ENCODE data around the gene PLXNA2.

PLXNA2 gene

GRCh38 chr1:208077232-208078075, 166.7 kb downstream of the PLXNA2 start:
- Mint-ChIP-seq H3K27ac (no peak overlapping the region), H3K9me3 (no peaks in the 10 kb centered on the region), H3K4me3 (no peak overlapping the region), H3K36me3 (ENCODE audit: low read depth) (no peaks in the 10 kb centered on the region), H3K4me1 (ENCODE audit: low read depth) (no peaks in the 10 kb centered on the region), H3K27me3 (ENCODE audit: low read depth) (peaks cover 7% of the 10 kb centered on the region)

- no peaks in the 10 kb centered on the region for H3K36me3 Mint-ChIP-seq (ENCODE audit: low read depth)
- H3K4me1 Mint-ChIP-seq (ENCODE audit: low read depth), result no peaks in the 10 kb centered on the region
- no peaks in the 10 kb centered on the region for H3K9me3 Mint-ChIP-seq
- no peak overlapping the region for H3K27ac Mint-ChIP-seq
- peaks cover 13% of the 10 kb centered on the region for H3K27me3 Mint-ChIP-seq (ENCODE audit: low read depth)
- H3K4me3 Mint-ChIP-seq, result no peak overlapping the region
Measured at GRCh38 chr1:208074353-208074752, 169.8 kb downstream of the PLXNA2 start.

GRCh38 chr1:208071435-208072031, 172.7 kb downstream of the PLXNA2 start:
- Mint-ChIP-seq H3K4me1 (ENCODE audit: low read depth) (no peaks in the 10 kb centered on the region), H3K36me3 (ENCODE audit: low read depth) (no peaks in the 10 kb centered on the region), H3K27ac (no peak overlapping the region), H3K4me3 (no peak overlapping the region), H3K9me3 (no peaks in the 10 kb centered on the region), H3K27me3 (ENCODE audit: low read depth) (peaks cover 6% of the 10 kb centered on the region)

- Mint-ChIP-seq H3K9me3 (no peaks in the 10 kb centered on the region), H3K27me3 (ENCODE audit: low read depth) (peaks cover 6% of the 10 kb centered on the region), H3K36me3 (ENCODE audit: low read depth) (no peaks in the 10 kb centered on the region), H3K27ac (no peak overlapping the region), H3K4me1 (ENCODE audit: low read depth) (no peaks in the 10 kb centered on the region), H3K4me3 (no peak overlapping the region)
Measured at GRCh38 chr1:208069908-208070307, 174.3 kb downstream of the PLXNA2 start.

GRCh38 chr1:208069317-208069716, 174.9 kb downstream of the PLXNA2 start:
- no peaks in the 10 kb centered on the region for H3K4me1 Mint-ChIP-seq (ENCODE audit: low read depth)
- no peaks in the 10 kb centered on the region for H3K9me3 Mint-ChIP-seq
- no peak overlapping the region for H3K27ac Mint-ChIP-seq
- H3K36me3 Mint-ChIP-seq (ENCODE audit: low read depth), result no peaks in the 10 kb centered on the region
- no peak overlapping the region for H3K4me3 Mint-ChIP-seq
- peaks cover 6% of the 10 kb centered on the region for H3K27me3 Mint-ChIP-seq (ENCODE audit: low read depth)

- no peaks in the 10 kb centered on the region for H3K36me3 Mint-ChIP-seq (ENCODE audit: low read depth)
- no peaks in the 10 kb centered on the region for H3K9me3 Mint-ChIP-seq
- no peaks in the 10 kb centered on the region for H3K4me1 Mint-ChIP-seq (ENCODE audit: low read depth)
- H3K27me3 Mint-ChIP-seq (ENCODE audit: low read depth), result peaks cover 6% of the 10 kb centered on the region
- H3K4me3 Mint-ChIP-seq, result no peak overlapping the region
- no peak overlapping the region for H3K27ac Mint-ChIP-seq
Measured at GRCh38 chr1:208068908-208069307, 175.3 kb downstream of the PLXNA2 start.

- Mint-ChIP-seq H3K27me3 (ENCODE audit: low read depth) (peaks cover 6% of the 10 kb centered on the region), H3K4me1 (ENCODE audit: low read depth) (no peaks in the 10 kb centered on the region), H3K4me3 (no peak overlapping the region), H3K36me3 (ENCODE audit: low read depth) (no peaks in the 10 kb centered on the region), H3K9me3 (no peaks in the 10 kb centered on the region), H3K27ac (no peak overlapping the region)
Measured at GRCh38 chr1:208068407-208068806, 175.8 kb downstream of the PLXNA2 start.

GRCh38 chr1:208066583-208066982, 177.6 kb downstream of the PLXNA2 start:
- no peak overlapping the region for H3K27ac Mint-ChIP-seq
- no peaks in the 10 kb centered on the region for H3K36me3 Mint-ChIP-seq (ENCODE audit: low read depth)
- H3K4me3 Mint-ChIP-seq, result no peak overlapping the region
- no peaks in the 10 kb centered on the region for H3K4me1 Mint-ChIP-seq (ENCODE audit: low read depth)
- H3K27me3 Mint-ChIP-seq (ENCODE audit: low read depth), result peaks cover 6% of the 10 kb centered on the region
- H3K9me3 Mint-ChIP-seq, result no peaks in the 10 kb centered on the region

GRCh38 chr1:208065862-208066261, 178.3 kb downstream of the PLXNA2 start:
- no peaks in the 10 kb centered on the region for H3K9me3 Mint-ChIP-seq

GRCh38 chr1:208061632-208062031, 182.6 kb downstream of the PLXNA2 start:
- no peaks in the 10 kb centered on the region for H3K9me3 Mint-ChIP-seq
- no peak overlapping the region for H3K27ac Mint-ChIP-seq
- H3K27me3 Mint-ChIP-seq (ENCODE audit: low read depth), result no peaks in the 10 kb centered on the region
- no peak overlapping the region for H3K4me3 Mint-ChIP-seq
- H3K4me1 Mint-ChIP-seq (ENCODE audit: low read depth), result no peaks in the 10 kb centered on the region
- no peaks in the 10 kb centered on the region for H3K36me3 Mint-ChIP-seq (ENCODE audit: low read depth)

More at GRCh38 chr1:208065862-208066261, 178.3 kb downstream of the PLXNA2 start:
- Mint-ChIP-seq H3K4me1 (ENCODE audit: low read depth) (no peaks in the 10 kb centered on the region), H3K4me3 (no peak overlapping the region), H3K36me3 (ENCODE audit: low read depth) (no peaks in the 10 kb centered on the region), H3K27me3 (ENCODE audit: low read depth) (peaks cover 6% of the 10 kb centered on the region), H3K27ac (no peak overlapping the region)

GRCh38 chr1:208061118-208061517, 183.1 kb downstream of the PLXNA2 start:
- H3K4me3 Mint-ChIP-seq, result no peak overlapping the region
- no peaks in the 10 kb centered on the region for H3K9me3 Mint-ChIP-seq
- no peaks in the 10 kb centered on the region for H3K36me3 Mint-ChIP-seq (ENCODE audit: low read depth)
- no peaks in the 10 kb centered on the region for H3K4me1 Mint-ChIP-seq (ENCODE audit: low read depth)
- H3K27ac Mint-ChIP-seq, result no peak overlapping the region
- H3K27me3 Mint-ChIP-seq (ENCODE audit: low read depth), result no peaks in the 10 kb centered on the region

- H3K27me3 Mint-ChIP-seq (ENCODE audit: low read depth), result peaks cover 6% of the 10 kb centered on the region
- H3K4me3 Mint-ChIP-seq, result no peak overlapping the region
Measured at GRCh38 chr1:208060215-208060869, 183.8 kb downstream of the PLXNA2 start.

GRCh38 chr1:208059409-208060001, 184.7 kb downstream of the PLXNA2 start:
- Mint-ChIP-seq H3K36me3 (ENCODE audit: low read depth) (no peaks in the 10 kb centered on the region), H3K4me1 (ENCODE audit: low read depth) (no peaks in the 10 kb centered on the region), H3K9me3 (no peaks in the 10 kb centered on the region), H3K27ac (no peak overlapping the region), H3K4me3 (no peak overlapping the region), H3K27me3 (ENCODE audit: low read depth) (peaks cover 15% of the 10 kb centered on the region)

More at GRCh38 chr1:208060215-208060869, 183.8 kb downstream of the PLXNA2 start:
- H3K4me1 Mint-ChIP-seq (ENCODE audit: low read depth), result no peaks in the 10 kb centered on the region
- no peak overlapping the region for H3K27ac Mint-ChIP-seq
- H3K36me3 Mint-ChIP-seq (ENCODE audit: low read depth), result no peaks in the 10 kb centered on the region
- H3K9me3 Mint-ChIP-seq, result no peaks in the 10 kb centered on the region

- Mint-ChIP-seq H3K4me3 (no peak overlapping the region), H3K27ac (no peak overlapping the region), H3K4me1 (ENCODE audit: low read depth) (no peaks in the 10 kb centered on the region), H3K27me3 (ENCODE audit: low read depth) (peaks cover 15% of the 10 kb centered on the region), H3K36me3 (ENCODE audit: low read depth) (no peaks in the 10 kb centered on the region), H3K9me3 (no peaks in the 10 kb centered on the region)
Measured at GRCh38 chr1:208058756-208059155, 185.4 kb downstream of the PLXNA2 start.

Data from T-helper 1 cell treated with Interleukin-12 subunit alpha and Interleukin-12 subunit beta and Interleukin-4 antibody, amounts not matched to agents 30 μg/mL and 1 μg/mL, for 36 hours (primary cell).